EL (cell line): ENCODE results near the gene OSR1.

Experiments used
- DNase-seq: peaks from one replicate; pipeline ENCODE4 v3.0.0-alpha.2; 2016

OSR1 gene

GRCh38 chr2:19357402-19358241 is 801 bp downstream of the OSR1 start:
- DNase-seq = peak; percentile 61

GRCh38 chr2:19356545-19357401 is 1.6 kb downstream of the OSR1 start:
- DNase-seq = peak; percentile 21

DNA sequence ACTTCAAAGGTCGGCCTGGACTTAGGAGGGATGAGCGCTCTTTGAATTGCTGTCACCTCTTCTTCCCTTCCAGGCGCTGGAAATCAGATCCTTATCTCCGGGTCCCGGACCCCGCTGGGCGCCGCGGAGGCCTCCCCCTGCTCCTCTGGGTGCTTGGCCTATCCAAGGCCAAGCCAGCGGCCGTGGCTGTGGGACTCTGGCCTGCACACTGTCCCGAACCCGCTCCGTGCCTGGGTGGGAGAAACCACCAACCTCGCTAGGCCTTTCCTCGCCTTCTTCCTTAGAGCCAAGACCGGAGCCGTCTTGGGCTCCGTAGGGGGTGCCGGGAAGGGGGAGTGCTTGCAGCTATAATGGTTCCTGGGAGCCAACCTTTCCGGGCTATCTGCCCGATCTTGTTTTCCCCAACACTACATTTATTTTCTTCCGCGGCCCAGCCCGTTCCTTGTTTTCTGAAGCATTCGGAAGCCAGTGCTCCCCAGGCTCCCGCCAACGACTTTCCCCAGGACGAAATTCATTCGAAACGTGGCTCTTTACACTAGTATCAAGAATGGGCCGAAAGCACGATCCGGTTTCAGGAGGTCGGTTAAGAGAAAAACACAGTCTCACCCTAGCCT is 2.4 kb downstream of the OSR1 start:
- peak; percentile 16 for DNase-seq

DNA sequence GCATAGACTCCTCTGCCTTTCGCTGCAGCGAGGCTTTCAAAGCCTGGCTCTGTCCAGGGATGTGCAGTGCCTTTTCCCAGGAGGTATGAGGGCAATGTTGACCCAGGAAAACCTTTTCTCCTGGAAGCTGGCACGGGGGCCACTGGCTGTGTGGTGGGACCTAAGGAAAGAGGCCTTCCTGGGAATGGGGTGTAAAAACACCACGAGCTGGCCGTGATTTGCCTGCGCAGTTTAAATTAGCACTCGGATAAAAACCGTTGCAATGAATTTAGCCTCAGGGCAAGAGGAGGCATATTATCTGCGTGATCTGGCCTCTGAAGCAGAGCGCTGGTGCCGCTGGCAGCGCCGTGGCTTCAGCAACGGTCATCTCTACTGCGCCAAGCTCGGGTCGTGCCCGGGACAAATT is 3.0 kb downstream of the OSR1 start:
- DNase-seq = peak; percentile 64

DNA sequence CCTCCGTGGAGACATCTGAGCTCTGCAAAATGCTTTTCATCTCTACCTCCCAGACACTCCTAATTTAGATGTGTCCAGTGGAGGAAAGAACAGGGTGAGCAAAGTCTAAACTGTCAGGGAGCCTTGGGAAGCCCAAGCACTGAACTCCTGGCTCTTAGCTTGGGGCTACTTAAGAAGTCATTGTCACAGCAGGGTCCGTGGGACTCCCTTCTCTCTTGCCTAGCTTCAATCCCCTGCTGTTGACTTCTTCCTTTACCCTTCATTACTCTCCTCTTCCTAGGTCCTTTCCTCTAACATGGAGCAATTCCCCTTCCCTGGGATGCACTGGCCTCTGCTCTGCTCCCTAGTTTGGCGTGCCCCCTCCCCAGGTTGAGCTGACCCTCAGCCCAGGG is 3.4 kb downstream of the OSR1 start:
- DNase-seq = no peak

DNA sequence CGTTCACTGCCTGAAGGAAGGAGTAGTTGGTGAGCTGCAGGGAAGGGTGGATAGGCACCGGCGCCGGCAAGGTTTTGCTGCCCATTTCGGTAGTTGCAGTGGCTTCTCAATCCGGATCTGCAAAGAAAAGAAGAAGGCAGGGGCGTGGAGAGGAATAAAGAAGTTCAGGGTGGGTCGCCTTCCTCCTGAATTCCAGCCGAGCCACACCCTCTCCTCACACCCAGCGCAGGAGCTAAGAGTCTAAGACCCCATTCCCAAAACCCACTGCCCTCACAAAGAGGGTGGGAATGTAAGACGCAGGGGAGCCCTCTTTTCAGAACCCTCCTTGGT is 4.7 kb downstream of the OSR1 start:
- DNase-seq = no peak

GRCh38 chr2:19352946-19353720 is 5.3 kb downstream of the OSR1 start:
- no peak for DNase-seq

DNA sequence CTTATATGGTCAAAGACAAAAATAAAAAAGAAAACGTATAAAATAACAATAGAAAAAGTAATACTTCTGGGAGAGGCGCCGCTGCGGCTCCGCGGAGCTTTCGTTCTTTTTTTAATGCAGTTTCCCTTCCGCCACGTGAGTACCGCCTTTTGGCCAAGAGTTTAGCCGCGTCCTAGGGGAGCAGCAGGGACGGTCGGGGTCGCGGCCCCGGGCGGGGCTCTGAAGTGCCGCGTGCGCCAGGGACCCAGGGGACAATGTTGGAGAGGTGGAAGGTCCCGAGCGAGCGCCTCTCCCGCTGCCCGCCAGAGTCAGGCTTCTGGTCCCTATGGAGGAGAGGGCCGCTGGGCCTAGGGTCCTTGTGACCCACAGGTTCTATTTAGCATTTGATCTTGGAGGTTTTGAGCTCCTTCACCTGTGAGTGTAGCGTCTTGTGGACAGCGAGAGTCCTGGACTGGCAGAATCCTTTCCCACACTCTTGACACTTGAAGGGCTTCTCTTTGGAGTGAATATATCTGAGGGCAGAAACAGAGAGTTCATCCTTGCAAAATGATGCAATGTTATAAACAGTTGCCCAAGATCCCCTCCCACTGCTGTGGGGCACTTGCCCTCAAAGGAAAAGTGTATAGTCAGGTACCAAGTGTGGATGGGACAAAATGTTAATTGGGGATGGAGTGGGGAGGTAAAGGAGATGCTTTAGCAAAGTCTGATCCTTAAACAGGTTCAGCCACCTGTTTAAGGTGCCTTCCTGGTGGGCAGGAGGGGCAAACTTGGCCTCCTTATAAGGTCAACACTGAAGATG is 6.3 kb downstream of the OSR1 start:
- DNase-seq = no peak

DNA sequence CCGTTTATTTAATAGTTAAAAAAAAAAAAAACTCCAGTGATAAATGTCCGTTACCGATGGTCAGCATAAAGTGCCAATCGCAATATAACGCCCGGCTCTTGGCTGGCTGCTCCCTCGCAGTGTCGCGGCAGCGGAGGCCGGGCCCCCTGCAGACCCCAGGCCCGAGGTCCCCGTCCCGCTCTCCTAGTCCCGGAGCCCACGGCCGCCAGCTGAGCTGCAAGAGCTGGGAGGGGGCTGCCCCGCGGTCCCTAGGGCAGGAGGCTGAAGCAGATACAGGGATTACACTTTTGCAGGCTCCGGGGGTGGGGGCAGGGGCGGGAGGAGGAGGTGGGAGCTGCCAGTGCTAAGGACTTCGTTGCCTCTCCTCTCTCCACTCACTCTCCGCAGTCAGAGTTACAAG is 6.9 kb downstream of the OSR1 start:
- DNase-seq = no peak

DNA sequence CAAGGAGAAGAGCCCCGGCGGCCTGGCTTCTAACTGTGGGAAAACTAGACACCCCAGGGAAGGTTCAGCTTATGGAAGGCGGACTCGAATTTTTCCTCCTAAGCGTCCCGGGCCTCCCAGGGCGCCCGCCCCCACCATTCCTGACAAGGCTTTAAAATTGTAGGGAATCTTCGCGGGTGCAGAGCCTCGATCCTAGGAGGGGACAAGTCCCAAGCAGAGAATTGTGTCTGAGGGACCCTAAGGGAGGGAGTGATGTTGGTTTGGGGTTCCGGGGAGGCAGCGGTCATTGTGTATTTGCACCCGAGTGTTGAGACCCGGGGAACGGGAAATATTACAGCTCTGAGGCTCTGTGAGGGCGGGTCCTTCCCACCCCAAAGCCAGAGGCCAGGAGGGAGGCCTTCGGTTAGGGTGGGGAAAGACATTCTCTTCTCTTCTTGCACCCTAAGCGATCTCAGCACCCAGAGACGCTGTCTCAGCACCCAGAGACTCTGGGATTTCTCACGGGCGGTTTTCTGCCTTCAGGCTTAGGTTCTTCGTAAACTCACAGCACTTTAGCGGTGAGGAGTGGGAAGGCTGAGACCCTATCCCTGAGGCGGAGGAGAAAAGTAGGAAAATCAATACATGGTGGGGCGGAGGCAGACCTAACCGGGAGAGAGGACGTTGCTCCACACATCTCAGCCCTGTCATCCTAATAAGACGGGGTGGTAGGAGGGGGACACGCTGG is 7.6 kb downstream of the OSR1 start:
- DNase-seq = no peak

GRCh38 chr2:19349911-19350677 is 8.3 kb downstream of the OSR1 start:
- DNase-seq = no peak

GRCh38 chr2:19348692-19349091 is 9.7 kb downstream of the OSR1 start:
- no peak for DNase-seq

- DNase-seq = peak; percentile 95
These were observed 10.5 kb downstream of the OSR1 start for GRCh38 chr2:19347619-19348562.

GRCh38 chr2:19346983-19347618 is 11.3 kb downstream of the OSR1 start:
- no peak for DNase-seq

- DNase-seq = no peak
These were observed 20.7 kb downstream of the OSR1 start for GRCh38 chr2:19337742-19338141.

- no peak for DNase-seq
These were observed 21.2 kb downstream of the OSR1 start for GRCh38 chr2:19337202-19337601.

- no peak for DNase-seq
These were observed 21.6 kb downstream of the OSR1 start for GRCh38 chr2:19336781-19337180.

DNA sequence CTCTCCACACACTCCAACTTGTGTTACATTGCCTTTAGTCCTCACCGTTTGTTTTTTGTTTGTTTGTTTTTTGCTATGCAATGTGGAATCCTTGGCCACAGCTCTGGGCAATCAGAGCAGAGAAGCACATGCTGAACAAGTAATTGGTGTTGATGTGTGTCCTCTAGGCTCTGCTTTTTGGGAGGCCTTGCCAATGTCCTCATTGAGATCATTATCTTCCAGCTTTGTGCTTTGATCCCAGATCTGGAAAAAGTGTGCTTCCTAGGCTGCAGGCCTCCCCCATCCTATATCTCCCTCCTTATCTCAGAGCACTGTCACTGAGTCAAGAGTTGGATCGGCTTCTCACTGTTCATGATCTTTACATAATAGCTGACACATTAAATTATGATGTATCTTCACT is 25.9 kb downstream of the OSR1 start:
- no peak for DNase-seq

- no peak for DNase-seq
These were observed 27.0 kb downstream of the OSR1 start for GRCh38 chr2:19331450-19331849.
